Measurements from ENCODE around the gene ATP13A1.
A peak's percentile ranks its signal among the peaks of the same experiment; 100 is the strongest.

Gene ATP13A1

DNA sequence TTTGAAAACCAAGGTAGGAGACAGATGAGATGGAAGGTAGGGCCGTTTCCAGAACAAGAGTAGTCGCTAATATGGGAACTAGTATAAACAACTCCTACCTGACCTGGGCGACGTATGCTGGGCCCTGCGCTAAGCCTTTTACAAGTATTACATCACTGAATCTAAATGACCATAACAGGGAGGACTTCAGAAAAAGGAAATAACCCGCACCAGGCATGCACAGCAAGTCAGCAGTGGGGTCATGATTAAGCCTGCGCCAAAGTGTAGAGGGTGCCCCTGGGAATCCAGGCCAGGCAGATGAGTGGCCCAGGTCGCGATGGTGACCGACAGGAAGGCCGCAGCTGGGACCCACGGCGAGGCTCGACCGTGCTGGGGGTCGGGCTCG lies 613 bp downstream of the ATP13A1 start:
- Histone ChIP-seq H3K27ac (ENCODE audit: poor library complexity, severe bottlenecking) (peak overlapping the region; percentile 58), H3K4me1 (ENCODE audit: insufficient read depth, poor library complexity, severe bottlenecking) (peaks cover 4% of the 10 kb centered on the region), H3K27me3 (ENCODE audit: insufficient read depth, poor library complexity, severe bottlenecking) (no peaks in the 10 kb centered on the region), H3K4me3 (ENCODE audit: severe bottlenecking) (peak overlapping the region; percentile 99), H3K36me3 (ENCODE audit: low read depth) (peaks cover 40% of the 10 kb centered on the region), H3K9me3 (ENCODE audit: severe bottlenecking) (no peaks in the 10 kb centered on the region)
- no peak; the same call in 2 of the 3 replicates for ATAC-seq (ENCODE audit: low read depth)
- DNase-seq (ENCODE audit: low spot score) = no peak
- TF ChIP-seq, protein P1, sequence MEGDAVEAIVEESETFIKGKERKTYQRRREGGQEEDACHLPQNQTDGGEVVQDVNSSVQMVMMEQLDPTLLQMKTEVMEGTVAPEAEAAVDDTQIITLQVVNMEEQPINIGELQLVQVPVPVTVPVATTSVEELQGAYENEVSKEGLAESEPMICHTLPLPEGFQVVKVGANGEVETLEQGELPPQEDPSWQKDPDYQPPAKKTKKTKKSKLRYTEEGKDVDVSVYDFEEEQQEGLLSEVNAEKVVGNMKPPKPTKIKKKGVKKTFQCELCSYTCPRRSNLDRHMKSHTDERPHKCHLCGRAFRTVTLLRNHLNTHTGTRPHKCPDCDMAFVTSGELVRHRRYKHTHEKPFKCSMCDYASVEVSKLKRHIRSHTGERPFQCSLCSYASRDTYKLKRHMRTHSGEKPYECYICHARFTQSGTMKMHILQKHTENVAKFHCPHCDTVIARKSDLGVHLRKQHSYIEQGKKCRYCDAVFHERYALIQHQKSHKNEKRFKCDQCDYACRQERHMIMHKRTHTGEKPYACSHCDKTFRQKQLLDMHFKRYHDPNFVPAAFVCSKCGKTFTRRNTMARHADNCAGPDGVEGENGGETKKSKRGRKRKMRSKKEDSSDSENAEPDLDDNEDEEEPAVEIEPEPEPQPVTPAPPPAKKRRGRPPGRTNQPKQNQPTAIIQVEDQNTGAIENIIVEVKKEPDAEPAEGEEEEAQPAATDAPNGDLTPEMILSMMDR (IDR thresholded peaks at IDR 0.05; ENCODE audit: poor library complexity, severe bottlenecking) = no peak

DNA sequence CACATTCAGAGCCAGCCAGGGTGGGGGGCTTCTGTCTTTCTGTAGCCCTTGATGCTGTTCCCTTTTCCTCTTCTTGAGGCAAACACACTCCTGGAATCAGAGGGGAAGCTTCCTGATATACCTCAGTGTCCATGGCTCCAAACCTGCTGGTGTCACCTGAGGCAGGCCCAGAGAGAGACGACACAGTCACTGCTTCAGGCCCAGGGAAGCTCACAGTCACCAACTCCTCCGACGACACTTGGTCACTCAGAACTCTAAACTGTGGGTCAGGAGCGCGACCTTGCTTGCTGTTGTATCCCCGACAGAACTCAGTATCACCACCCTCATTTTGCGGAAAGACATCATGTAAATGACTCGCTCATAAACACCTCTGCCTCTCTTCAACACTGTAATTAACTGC lies 1.1 kb downstream of the ATP13A1 start:
- peak overlapping the region; percentile 99 for H3K4me3 ChIP-seq (ENCODE audit: severe bottlenecking)
- no peaks in the 10 kb centered on the region for H3K27me3 ChIP-seq (ENCODE audit: insufficient read depth, poor library complexity, severe bottlenecking)
- no peaks in the 10 kb centered on the region for H3K9me3 ChIP-seq (ENCODE audit: severe bottlenecking)
- H3K36me3 ChIP-seq (ENCODE audit: low read depth) = peaks cover 45% of the 10 kb centered on the region
- DNase-seq (ENCODE audit: low spot score) (no peak), ATAC-seq (ENCODE audit: low read depth) (no peak)
- TF ChIP-seq, protein P1 (IDR thresholded peaks at IDR 0.05; ENCODE audit: poor library complexity, severe bottlenecking) = no peak
- H3K4me1 ChIP-seq (ENCODE audit: insufficient read depth, poor library complexity, severe bottlenecking) = peaks cover 4% of the 10 kb centered on the region
- H3K27ac ChIP-seq (ENCODE audit: poor library complexity, severe bottlenecking) = peak overlapping the region; percentile 58

DNA sequence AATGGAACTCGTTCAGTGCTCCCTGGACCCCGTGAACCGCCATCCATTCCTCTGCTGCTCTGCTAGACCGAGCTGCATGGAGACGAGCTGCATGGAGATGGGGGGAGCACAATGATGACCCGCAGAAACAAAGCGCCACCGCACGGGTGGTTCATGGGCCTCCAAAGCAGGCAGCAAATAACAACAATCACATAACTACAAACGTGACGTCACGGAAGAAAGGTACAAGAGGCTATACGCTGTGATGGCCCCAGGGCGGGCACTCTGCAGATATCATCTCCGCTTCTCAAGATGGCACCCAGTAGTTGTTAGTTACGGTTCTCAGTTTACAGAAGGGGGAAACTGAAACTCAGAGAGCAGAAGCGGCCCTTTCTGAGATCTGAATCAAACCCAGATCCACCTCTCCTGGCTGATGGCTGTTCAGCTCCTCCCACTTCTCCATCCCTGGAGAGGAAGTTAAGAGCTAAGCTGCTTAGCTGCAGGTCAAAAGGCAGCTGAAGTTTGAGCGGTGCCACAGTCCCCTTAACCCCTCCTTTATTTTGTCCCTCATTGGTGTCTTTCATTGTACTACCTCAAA lies 1.7 kb downstream of the ATP13A1 start:
- Histone ChIP-seq H3K27me3 (ENCODE audit: insufficient read depth, poor library complexity, severe bottlenecking) (no peaks in the 10 kb centered on the region), H3K36me3 (ENCODE audit: low read depth) (peaks cover 51% of the 10 kb centered on the region), H3K4me3 (ENCODE audit: severe bottlenecking) (no peak overlapping the region), H3K9me3 (ENCODE audit: severe bottlenecking) (no peaks in the 10 kb centered on the region), H3K27ac (ENCODE audit: poor library complexity, severe bottlenecking) (no peak overlapping the region), H3K4me1 (ENCODE audit: insufficient read depth, poor library complexity, severe bottlenecking) (peaks cover 4% of the 10 kb centered on the region)
- ATAC-seq (ENCODE audit: low read depth) (no peak), DNase-seq (ENCODE audit: low spot score) (no peak)
- TF ChIP-seq, protein P1 (IDR thresholded peaks at IDR 0.05; ENCODE audit: poor library complexity, severe bottlenecking) = no peak

DNA sequence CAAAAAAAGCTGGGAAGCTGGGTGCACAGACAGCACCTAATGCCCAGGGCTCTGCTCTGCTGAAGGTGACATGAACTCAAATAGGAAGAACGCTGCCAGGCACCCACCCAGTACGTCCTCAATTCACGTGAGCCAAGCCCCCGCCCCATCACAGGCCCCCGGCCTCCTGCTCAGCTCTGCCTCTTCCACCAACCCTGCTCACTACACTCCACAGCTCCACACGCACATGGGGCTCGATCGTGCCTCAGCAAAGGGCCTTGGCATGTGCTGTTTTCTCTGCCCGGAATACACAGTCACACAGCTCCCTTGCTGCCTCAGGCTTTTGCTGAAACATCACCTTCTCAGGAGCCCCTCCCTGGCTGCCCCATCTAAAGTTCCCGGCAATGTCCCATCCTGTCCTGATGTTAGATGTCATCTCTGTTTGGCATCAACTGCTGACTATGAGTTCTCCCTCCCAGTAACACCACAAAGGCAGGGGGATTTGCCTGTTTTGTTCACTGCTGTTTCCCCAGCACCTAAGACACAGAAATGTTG lies 2.3 kb downstream of the ATP13A1 start:
- no peak for DNase-seq (ENCODE audit: low spot score)
- TF ChIP-seq, protein P1 (IDR thresholded peaks at IDR 0.05; ENCODE audit: poor library complexity, severe bottlenecking) = no peak
- no peak for ATAC-seq (ENCODE audit: low read depth)
- H3K27ac ChIP-seq (ENCODE audit: poor library complexity, severe bottlenecking) = no peak overlapping the region
- peaks cover 56% of the 10 kb centered on the region for H3K36me3 ChIP-seq (ENCODE audit: low read depth)
- no peak overlapping the region for H3K4me3 ChIP-seq (ENCODE audit: severe bottlenecking)
- no peaks in the 10 kb centered on the region for H3K9me3 ChIP-seq (ENCODE audit: severe bottlenecking)
- peaks cover 4% of the 10 kb centered on the region for H3K4me1 ChIP-seq (ENCODE audit: insufficient read depth, poor library complexity, severe bottlenecking)
- no peaks in the 10 kb centered on the region for H3K27me3 ChIP-seq (ENCODE audit: insufficient read depth, poor library complexity, severe bottlenecking)

DNA sequence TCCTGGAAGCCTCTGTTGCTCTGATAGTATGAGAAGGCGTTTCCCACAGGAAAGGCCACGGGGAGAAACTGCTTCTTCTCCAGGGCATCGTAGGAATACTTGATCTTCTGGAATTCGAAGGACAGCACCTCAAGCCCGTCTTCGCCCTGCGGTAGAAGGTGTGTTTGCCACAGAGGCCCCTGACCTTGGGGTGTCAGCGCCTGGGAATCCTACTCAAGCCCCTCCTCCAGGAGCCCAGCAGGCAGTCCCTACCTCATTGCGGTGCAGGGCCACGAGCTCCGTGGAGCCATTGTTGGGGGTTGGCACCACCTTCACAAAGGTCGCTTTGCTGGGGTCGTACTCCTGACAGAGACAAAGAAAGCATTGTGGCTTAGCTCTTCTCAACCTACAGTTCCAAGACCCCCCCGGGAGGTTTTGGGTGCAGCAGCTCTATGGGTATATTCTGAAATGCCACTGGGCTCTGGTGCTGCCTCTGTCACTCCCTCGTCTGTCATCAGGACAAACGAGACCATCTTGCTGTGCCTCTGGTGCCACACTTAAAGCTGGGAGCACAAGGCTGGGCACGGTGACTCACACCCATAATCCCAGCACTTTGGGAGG lies 3.7 kb downstream of the ATP13A1 start:
- Histone ChIP-seq H3K4me3 (ENCODE audit: severe bottlenecking) (no peak overlapping the region), H3K27ac (ENCODE audit: poor library complexity, severe bottlenecking) (no peak overlapping the region), H3K9me3 (ENCODE audit: severe bottlenecking) (no peaks in the 10 kb centered on the region), H3K27me3 (ENCODE audit: insufficient read depth, poor library complexity, severe bottlenecking) (no peaks in the 10 kb centered on the region), H3K36me3 (ENCODE audit: low read depth) (peaks cover 71% of the 10 kb centered on the region), H3K4me1 (ENCODE audit: insufficient read depth, poor library complexity, severe bottlenecking) (peaks cover 4% of the 10 kb centered on the region)
- no peak for ATAC-seq (ENCODE audit: low read depth)
- TF ChIP-seq, protein P1 (IDR thresholded peaks at IDR 0.05; ENCODE audit: poor library complexity, severe bottlenecking) = no peak
- DNase-seq (ENCODE audit: low spot score) = no peak

Measured in RWPE2 (cell line).